Spleen (tissue), 11 donors: Measurements from ENCODE around the gene MYLK. TPM values are rescaled to one million over a fixed set of nuclear protein-coding genes. Genes with fewer than 3 reads are reported as not detected.

Experiments
- DNase-seq: peaks from one replicate; pipeline ENCODE4 v3.0.0-alpha.2; 2020
- H3K27ac ChIP-seq, 8 donors: fragments of 200-600 bp; sonication (generic) in 7 of 8; 1 replicate in 4 of 8; 2 replicates in 4 of 8; pipeline versions ENCODE4 v1.5.0 to v1.8.0; 2016 to 2021; ENCODE audit warnings: inconsistent platforms in 4 of 8, mild to moderate bottlenecking in 4 of 8, moderate library complexity in 1 of 8
- H3K27me3 ChIP-seq, 7 donors: fragments of 200-600 bp; sonication (generic) in 6 of 7; replicated peaks in 1 of 7; 1 replicate in 4 of 7; 2 replicates in 3 of 7; pipeline versions ENCODE4 v1.5.0 to v1.8.0; 2016 to 2021; ENCODE audit warnings: inconsistent platforms in 3 of 7, mild to moderate bottlenecking in 1 of 7
- H3K36me3 ChIP-seq, 6 donors: fragments of 200-600 bp; sonication (generic) in 5 of 6; 1 replicate in 4 of 6; 2 replicates in 2 of 6; pipeline versions ENCODE4 v1.5.0 to v1.8.0; 2016 to 2021; ENCODE audit warnings: inconsistent platforms in 2 of 6
- H3K4me1 ChIP-seq, 6 donors: fragments of 200-600 bp; sonication (generic) in 5 of 6; 1 replicate in 3 of 6; 2 replicates in 3 of 6; pipeline versions ENCODE4 v1.5.0 to v1.8.0; 2016 to 2021; ENCODE audit warnings: inconsistent platforms in 3 of 6
- H3K4me3 ChIP-seq, 8 donors: fragments of 200-600 bp; sonication (generic) in 7 of 8; 1 replicate in 4 of 8; 2 replicates in 4 of 8; pipeline versions ENCODE4 v1.5.0 to v1.8.0; 2016 to 2021; ENCODE audit warnings: inconsistent platforms in 4 of 8, mild to moderate bottlenecking in 4 of 8, moderate library complexity in 2 of 8
- H3K9me3 ChIP-seq, 8 donors: fragments of 200-600 bp; sonication (generic) in 7 of 8; 1 replicate in 4 of 8; 2 replicates in 4 of 8; pipeline versions ENCODE4 v1.5.0 to v1.8.0; 2016 to 2021; ENCODE audit warnings: inconsistent platforms in 4 of 8
- CTCF ChIP-seq, 11 experiments: fragments of 200-600 bp in 7 of 11; fragments of 450-650 bp in 4 of 11; sonication (generic) in 4 of 11; IDR thresholded peaks in 8 of 11; conservative IDR thresholded peaks in 3 of 11; 1 replicate in 7 of 11; 2 replicates in 4 of 11; pipeline versions ENCODE4 v1.4.0 to v1.8.0; 2016 to 2021; ENCODE audit warnings: antibody characterized with exemption in 11 of 11, inconsistent platforms in 4 of 11, mild to moderate bottlenecking in 1 of 11
- POLR2A ChIP-seq, 3 donors: fragments of 450-650 bp; IDR thresholded peaks; one replicate each; pipeline ENCODE4 v1.5.1; 2017; ENCODE audit warnings: antibody characterized with exemption in 3 of 3, mild to moderate bottlenecking in 1 of 3
- POLR2AphosphoS5 ChIP-seq, 3 donors: sonication (generic); formaldehyde crosslinking; IDR thresholded peaks; one replicate each; pipeline ENCODE4 v1.5.1; 2017; ENCODE audit warnings: antibody characterized with exemption in 3 of 3
- WGBS, 5 donors: extraction: QIAGEN DNeasy Blood & Tissue Kit in 3 of 5; methylation state at CpG; one replicate each; pipeline versions ENCODE4 v1.1.5 to v1.1.7; 2013 to 2018; 5-methylcytosine and 5-hydroxymethylcytosine counted together
- intact Hi-C: fragments of 100-400 bp; cut with DNase I; formaldehyde crosslinking; loops from one replicate; pipeline ENCODE4 v1.15.0; 2023; ENCODE audit warnings: low total_unique reads
- polyA plus RNA-seq, 3 donors: library from polyadenylated mRNA; stranded (reverse); fragments of 200-250 nt; gene quantifications; one replicate each; pipeline ENCODE4 v1.2.1, GENCODE V29; 2013
- total RNA-seq, 7 donors: library from RNA; depleted of rRNA in 3 of 7; stranded (reverse); fragments of >200 nt in 3 of 7; fragmentation: NEBNext Ultra II Directional in 4 of 7; extraction: Animal tissue kit (Norgen Biotek cat#: 25700) in 4 of 7; gene quantifications; one replicate each; pipeline versions ENCODE4 v1.1.0 to v1.2.1, GENCODE V29; 2016 to 2021
- donor health status: healthy with polysubstance abuse.
- donor health status: DM: no; HTN: no; CAD: no; lungs with moderate emphysema.
- donor health status: DM: no; HTN: no; CAD: no.
- donor health status: Bipolar disorder and iron deficiency.
- donor health status: healthy.
- donor health status: DM: no; HTN: no; CAD: no.
- donor health status: DM: yes; HTN: yes; CAD: no.

Gene MYLK
- total and polyA plus RNA-seq, 10 donors = 11.1 to 343 (median 154) TPM

GRCh38 chr3:123816673-123817207 lies 67.4 kb downstream of the MYLK start:
- Histone ChIP-seq H3K4me3 (no peak overlapping the region), H3K4me1 (no peaks in the 10 kb centered on the region), H3K27ac (peak overlapping the region in 6 of 8 donors; percentile 34 to 73 (median 58)), H3K9me3 (peaks cover 0 to 4% (median under 1%) of the 10 kb centered on the region in 8 donors), H3K27me3 (no peaks in the 10 kb centered on the region), H3K36me3 (no peaks in the 10 kb centered on the region)
- intact Hi-C loops = no loop called here
- WGBS, 5 donors = 72 to 81% (median 79%) methylated on average over 5 of the region's 5 CpGs
- TF ChIP-seq CTCF (IDR thresholded peaks at IDR 0.05 in 8 of 11, conservative IDR thresholded peaks at IDR 0.05 in 3 of 11) (no peak), POLR2AphosphoS5 (IDR thresholded peaks at IDR 0.05) (peak in 1 of 3 donors; percentile 19), POLR2A (IDR thresholded peaks at IDR 0.05) (no peak)
- no peak for DNase-seq

DNA sequence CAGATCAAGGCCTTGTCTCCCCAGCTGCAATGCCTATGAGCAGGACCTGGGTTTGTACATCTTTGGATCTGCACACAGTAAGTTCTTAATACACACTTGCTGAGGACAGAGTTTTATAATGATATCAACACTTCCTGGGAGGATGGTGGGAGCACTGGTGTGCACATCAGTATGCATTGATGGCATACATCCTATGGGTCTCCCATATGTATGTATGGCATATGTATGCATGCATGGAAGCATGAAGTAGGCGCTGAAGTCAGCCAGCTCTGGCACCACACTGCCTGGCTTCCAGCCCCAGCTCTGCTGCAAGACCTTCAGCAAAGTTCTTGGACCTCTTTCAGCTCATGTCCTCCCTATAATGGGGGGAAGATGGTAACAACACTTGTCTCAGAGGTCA lies 68.2 kb downstream of the MYLK start:
- intact Hi-C loops = no loop called here
- WGBS, 5 donors = 71 to 96% (median 88%) methylated on average over 1 of the region's 1 CpG
- Histone ChIP-seq H3K9me3 (no peaks in the 10 kb centered on the region), H3K27me3 (no peaks in the 10 kb centered on the region), H3K4me1 (no peaks in the 10 kb centered on the region), H3K4me3 (no peak overlapping the region), H3K27ac (peak overlapping the region in 6 of 8 donors; percentile 4 to 73 (median 45)), H3K36me3 (no peaks in the 10 kb centered on the region)
- DNase-seq = no peak
- TF ChIP-seq CTCF (IDR thresholded peaks at IDR 0.05 in 8 of 11, conservative IDR thresholded peaks at IDR 0.05 in 3 of 11) (no peak), POLR2AphosphoS5 (IDR thresholded peaks at IDR 0.05) (no peak), POLR2A (IDR thresholded peaks at IDR 0.05) (no peak)

DNA sequence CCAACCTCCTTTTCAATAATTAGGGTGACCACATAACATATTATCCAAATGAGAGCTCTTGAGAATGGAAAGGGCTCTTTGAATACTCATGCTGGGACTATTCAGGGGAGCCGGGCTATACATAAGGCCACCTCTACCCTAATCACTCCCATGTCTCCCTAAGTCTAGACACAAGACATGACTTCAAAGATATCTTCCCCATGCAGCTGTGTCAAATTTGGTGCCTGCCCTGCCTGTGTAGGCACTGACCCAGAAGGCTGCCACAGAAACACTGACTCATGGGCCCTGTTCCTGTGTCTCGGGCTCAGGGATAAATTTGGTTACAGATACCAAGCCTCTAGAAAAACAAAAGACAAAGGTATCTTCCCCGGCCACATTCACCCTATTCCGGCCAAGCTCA lies 70.3 kb downstream of the MYLK start:
- Histone ChIP-seq H3K27ac (no peak overlapping the region), H3K9me3 (no peaks in the 10 kb centered on the region), H3K4me3 (no peak overlapping the region), H3K4me1 (peaks cover 0 to 7% (median 0%) of the 10 kb centered on the region in 6 donors), H3K27me3 (no peaks in the 10 kb centered on the region), H3K36me3 (no peaks in the 10 kb centered on the region)
- TF ChIP-seq CTCF (IDR thresholded peaks at IDR 0.05 in 8 of 11, conservative IDR thresholded peaks at IDR 0.05 in 3 of 11) = no peak
- no peak for TF ChIP-seq POLR2A (IDR thresholded peaks at IDR 0.05)
- TF ChIP-seq POLR2AphosphoS5 (IDR thresholded peaks at IDR 0.05) = no peak
- 89 to 94% (median 93%) methylated on average over 4 of the region's 4 CpGs for WGBS, 5 donors
- intact Hi-C loops = no loop called here
- no peak for DNase-seq

DNA sequence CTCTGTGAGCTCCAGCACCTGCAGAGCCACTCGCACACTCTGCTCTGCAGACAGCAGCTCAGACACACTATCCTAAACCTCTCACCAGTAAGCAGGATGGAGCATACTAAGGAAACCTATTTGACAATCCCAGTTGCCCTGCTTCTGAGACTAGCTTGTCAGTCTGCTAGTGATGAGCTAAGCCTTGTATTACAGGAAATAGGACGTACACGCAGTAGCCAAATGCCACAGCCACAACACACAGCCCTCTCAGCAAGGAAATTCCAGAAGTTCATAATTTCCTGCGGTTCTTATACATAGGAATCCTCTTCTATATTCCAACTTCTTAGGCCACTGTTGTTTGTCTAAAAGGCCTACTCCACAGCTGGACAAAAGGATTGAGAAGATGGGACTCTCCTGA lies 74.5 kb downstream of the MYLK start:
- Histone ChIP-seq H3K27me3 (no peaks in the 10 kb centered on the region), H3K4me3 (no peak overlapping the region), H3K36me3 (no peaks in the 10 kb centered on the region), H3K9me3 (no peaks in the 10 kb centered on the region), H3K27ac (peak overlapping the region in 2 of 8 donors; percentile 18 to 53), H3K4me1 (peaks cover 0 to 13% (median 0%) of the 10 kb centered on the region in 6 donors)
- 57 to 69% (median 61%) methylated on average over 4 of the region's 4 CpGs for WGBS, 5 donors
- no peak for DNase-seq
- TF ChIP-seq POLR2A (IDR thresholded peaks at IDR 0.05) (no peak), CTCF (IDR thresholded peaks at IDR 0.05 in 8 of 11, conservative IDR thresholded peaks at IDR 0.05 in 3 of 11) (no peak), POLR2AphosphoS5 (IDR thresholded peaks at IDR 0.05) (no peak)
- intact Hi-C loops = no loop called here
